HepG2 (cell line): ENCODE measurements around the gene HOXC5.
"Not testable (repeated sequence)": the region's sequence is repeated elsewhere in the genome, so short reads cannot be mapped to it uniquely, and the experiment has no call there.

Experiments used
- FOXP1 ChIP-seq, 2 experiments: fragments of 450-650 bp in 1 of 2; IDR thresholded peaks; 2 replicates each; pipeline ENCODE4 v1.6.1; 2017 to 2018; ENCODE audit warnings: antibody characterized with exemption in 1 of 2
- TF ChIP-seq, protein P1 (sequence below): IDR thresholded peaks from 2 replicates; pipeline ENCODE4 v1.6.1; 2012; ENCODE audit warnings: low read depth, low read length, improper control_type of control experiment

- not testable (repeated sequence) for TF ChIP-seq FOXP1 (IDR thresholded peaks at IDR 0.05); FOXP1 (CRISPR knock-in tag; IDR thresholded peaks at IDR 0.05)
- TF ChIP-seq, protein P1, sequence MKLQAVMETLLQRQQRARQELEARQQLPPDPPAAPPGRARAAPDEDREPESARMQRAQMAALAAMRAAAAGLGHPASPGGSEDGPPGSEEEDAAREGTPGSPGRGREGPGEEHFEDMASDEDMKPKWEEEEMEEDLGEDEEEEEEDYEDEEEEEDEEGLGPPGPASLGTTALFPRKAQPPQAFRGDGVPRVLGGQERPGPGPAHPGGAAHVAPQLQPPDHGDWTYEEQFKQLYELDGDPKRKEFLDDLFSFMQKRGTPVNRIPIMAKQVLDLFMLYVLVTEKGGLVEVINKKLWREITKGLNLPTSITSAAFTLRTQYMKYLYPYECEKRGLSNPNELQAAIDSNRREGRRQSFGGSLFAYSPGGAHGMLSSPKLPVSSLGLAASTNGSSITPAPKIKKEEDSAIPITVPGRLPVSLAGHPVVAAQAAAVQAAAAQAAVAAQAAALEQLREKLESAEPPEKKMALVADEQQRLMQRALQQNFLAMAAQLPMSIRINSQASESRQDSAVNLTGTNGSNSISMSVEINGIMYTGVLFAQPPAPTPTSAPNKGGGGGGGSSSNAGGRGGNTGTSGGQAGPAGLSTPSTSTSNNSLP = not testable (repeated sequence)
Measured at GRCh38 chr12:54077843-54078242, 45.0 kb downstream of the HOXC5 start.
